ENCODE results near the gene STIM1.

DNA sequence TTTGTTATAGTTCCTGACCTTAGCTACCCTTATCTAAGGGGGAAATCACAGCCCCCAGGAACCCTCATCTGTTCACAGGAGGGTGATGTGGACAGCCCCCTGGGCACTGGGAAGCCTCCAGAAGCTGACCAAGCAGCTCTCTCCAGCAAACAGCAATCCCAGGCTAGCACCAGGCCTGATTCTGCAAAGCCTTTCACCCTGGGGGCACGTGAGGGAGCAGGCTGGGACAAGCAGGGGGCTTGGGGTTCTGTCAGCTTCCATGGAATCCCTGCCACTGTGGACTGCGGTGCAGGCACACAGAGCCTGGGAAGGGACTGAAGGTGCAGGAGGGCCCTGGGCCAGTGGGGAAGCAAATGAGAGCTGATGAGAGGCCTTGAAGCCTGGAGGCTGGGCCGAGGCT lies 45.0 kb upstream of the STIM1 start:
- TF ChIP-seq RARB (CRISPR knock-in tag; IDR thresholded peaks at IDR 0.05), result no peak
- TF ChIP-seq PPARA (CRISPR knock-in tag; IDR thresholded peaks at IDR 0.05; ENCODE audit: borderline replicate concordance), result no peak

All from SK-N-SH treated with all-trans-retinoic acid at 6 μM for 48 hours (cell line).